MM.1S (cell line): ENCODE measurements around the gene CREB1.

Experiments used
- DNase-seq: peaks from one replicate; pipeline ENCODE4 v3.0.0-alpha.2; 2015
- H2AFZ ChIP-seq: fragments of 300-600 bp; sonication (generic); 2 replicates; pipeline ENCODE4 v1.6.0; 2016; ENCODE audit warnings: antibody characterized with exemption, low read length
- H3F3A ChIP-seq: fragments of 300-600 bp; sonication (generic); 2 replicates; pipeline ENCODE4 v1.6.1; 2016; ENCODE audit warnings: mild to moderate bottlenecking, antibody characterized with exemption, low read length, moderate library complexity, mixed read lengths; ENCODE audit not compliant: insufficient read depth
- H3K27ac ChIP-seq: fragments of 300-600 bp; sonication (generic); 2 replicates; pipeline ENCODE4 v1.5.1; 2016; ENCODE audit warnings: mild to moderate bottlenecking, low read length
- H3K27me3 ChIP-seq: fragments of 300-600 bp; sonication (generic); replicated peaks from 2 replicates; pipeline ENCODE4 v1.6.0; 2016; ENCODE audit warnings: low read length; ENCODE audit not compliant: insufficient read depth
- H3K36me3 ChIP-seq: fragments of 300-600 bp; sonication (generic); replicated peaks from 2 replicates; pipeline ENCODE4 v1.6.1; 2016; ENCODE audit warnings: mild to moderate bottlenecking, low read length, mixed read lengths; ENCODE audit not compliant: insufficient read depth
- H3K4me1 ChIP-seq: fragments of 300-600 bp; sonication (generic); 2 replicates; pipeline ENCODE4 v1.6.1; 2016; ENCODE audit warnings: low read length, mixed read lengths
- H3K4me2 ChIP-seq: fragments of 300-600 bp; sonication (generic); 2 replicates; pipeline ENCODE4 v1.6.0; 2016; ENCODE audit warnings: low read depth, low read length
- H3K4me3 ChIP-seq: fragments of 300-600 bp; sonication (generic); 2 replicates; pipeline ENCODE4 v1.5.1; 2016; ENCODE audit warnings: low read length, mixed read lengths
- H3K79me2 ChIP-seq: fragments of 300-600 bp; sonication (generic); 2 replicates; pipeline ENCODE4 v1.6.1; 2016; ENCODE audit warnings: mixed run types, low read length, mixed read lengths
- H3K9ac ChIP-seq: fragments of 300-600 bp; sonication (generic); 2 replicates; pipeline ENCODE4 v1.6.1; 2016; ENCODE audit warnings: low read length, mixed read lengths
- H3K9me2 ChIP-seq: fragments of 300-600 bp; sonication (generic); replicated peaks from 2 replicates; pipeline ENCODE4 v1.6.1; 2016; ENCODE audit warnings: mild to moderate bottlenecking, low read length, mixed read lengths; ENCODE audit not compliant: insufficient read depth
- H3K9me3 ChIP-seq: fragments of 300-600 bp; sonication (generic); replicated peaks from 2 replicates; pipeline ENCODE4 v1.6.1; 2016; ENCODE audit warnings: mild to moderate bottlenecking, low read length, mixed read lengths; ENCODE audit not compliant: insufficient read depth
- H4K20me1 ChIP-seq: fragments of 300-600 bp; sonication (generic); 2 replicates; pipeline ENCODE4 v1.6.1; 2016; ENCODE audit warnings: mild to moderate bottlenecking, low read length, moderate library complexity, mixed read lengths; ENCODE audit not compliant: insufficient read depth
- CTCF ChIP-seq: fragments of 300-600 bp; sonication (generic); IDR thresholded peaks from 2 replicates; pipeline ENCODE4 v1.5.1; 2016; ENCODE audit warnings: antibody characterized with exemption, low read length, mixed read lengths
- EZH2 ChIP-seq: fragments of 300-600 bp; sonication (generic); optimal IDR thresholded peaks from 2 replicates; pipeline ENCODE3; 2017; ENCODE audit warnings: low read depth, mild to moderate bottlenecking, antibody characterized with exemption, low read length, mixed read lengths
- EZH2phosphoT487 ChIP-seq: fragments of 300-600 bp; sonication (generic); IDR thresholded peaks from 2 replicates; pipeline ENCODE4 v1.6.1; 2018; ENCODE audit warnings: antibody characterized with exemption, low read length

Gene CREB1

GRCh38 chr2:207543272-207543671 lies 13.5 kb downstream of the CREB1 start:
- no peaks in the 10 kb centered on the region; the same call in 1 of the 2 replicates for H3K36me3 ChIP-seq
- H3K79me2 ChIP-seq: peaks cover 98% of the 10 kb centered on the region
- H3K27ac ChIP-seq: no peak overlapping the region
- no peak overlapping the region for H2AFZ ChIP-seq
- H3K9me3 ChIP-seq: no peaks in the 10 kb centered on the region
- H3K4me1 ChIP-seq: no peaks in the 10 kb centered on the region
- H3K4me3 ChIP-seq: no peak overlapping the region
- H3K9ac ChIP-seq: no peak overlapping the region
- H3F3A ChIP-seq: no peaks in the 10 kb centered on the region
- DNase-seq: no peak
- no peak overlapping the region for H3K4me2 ChIP-seq
- TF ChIP-seq CTCF (no peak), EZH2phosphoT487 (no peak), EZH2 (no peak)
- H3K27me3 ChIP-seq: no peaks in the 10 kb centered on the region
- H3K9me2 ChIP-seq: no peaks in the 10 kb centered on the region
- H4K20me1 ChIP-seq: peaks cover 9% of the 10 kb centered on the region; the same call in 1 of the 2 replicates

DNA sequence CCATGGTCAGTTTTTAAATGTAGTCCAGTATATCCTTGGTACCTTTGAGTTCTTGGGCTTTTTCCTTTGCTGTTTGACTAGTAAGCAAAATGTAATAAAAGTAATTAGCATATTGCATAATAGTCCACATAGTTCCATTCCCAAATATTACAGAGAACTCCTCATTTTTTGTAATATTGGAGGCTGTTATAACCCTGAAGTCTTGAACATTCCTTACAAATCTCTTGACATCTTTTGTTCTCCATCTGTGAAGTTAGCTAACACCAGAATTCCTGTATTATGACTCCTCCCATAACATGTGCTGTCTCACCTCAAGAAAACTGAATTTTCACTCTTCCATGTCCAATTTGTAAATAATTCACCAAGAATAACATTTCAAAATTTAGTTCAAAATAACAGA lies 17.1 kb downstream of the CREB1 start:
- no peak for DNase-seq
- Histone ChIP-seq H3K4me3 (no peak overlapping the region), H2AFZ (no peak overlapping the region), H3F3A (no peaks in the 10 kb centered on the region), H3K9me2 (no peaks in the 10 kb centered on the region), H3K27me3 (no peaks in the 10 kb centered on the region), H3K79me2 (peaks cover 97% of the 10 kb centered on the region), H3K9me3 (no peaks in the 10 kb centered on the region), H3K9ac (no peak overlapping the region), H3K36me3 (no peaks in the 10 kb centered on the region), H3K4me1 (no peaks in the 10 kb centered on the region), H3K4me2 (no peak overlapping the region), H3K27ac (no peak overlapping the region), H4K20me1 (peaks cover 9% of the 10 kb centered on the region; the same call in 1 of the 2 replicates)
- TF ChIP-seq CTCF: no peak
- no peak for TF ChIP-seq EZH2phosphoT487
- no peak for TF ChIP-seq EZH2

DNA sequence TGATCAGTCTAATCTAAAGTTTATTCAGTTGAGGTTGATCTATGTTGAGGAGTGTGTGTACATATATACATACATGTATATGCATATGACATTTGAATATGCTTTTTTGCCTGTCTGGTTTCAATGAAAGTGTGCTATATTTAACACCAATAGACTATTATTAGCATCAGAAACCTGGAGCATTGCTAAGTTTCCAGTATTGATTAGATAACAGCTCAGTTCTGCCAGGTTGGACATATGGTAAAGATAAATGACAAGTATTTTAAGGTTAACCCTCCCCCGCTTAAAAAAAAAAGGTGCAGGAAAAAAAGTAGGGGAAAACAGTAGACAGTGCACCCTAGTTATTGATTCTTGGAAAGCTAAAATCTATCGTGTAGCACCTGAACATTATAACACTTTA lies 19.4 kb downstream of the CREB1 start:
- peaks cover 91% of the 10 kb centered on the region for H3K79me2 ChIP-seq
- no peaks in the 10 kb centered on the region for H3K36me3 ChIP-seq

More for the DNA sequence above, 19.4 kb downstream of the CREB1 start:
- no peaks in the 10 kb centered on the region for H3K9me3 ChIP-seq
- no peak overlapping the region for H3K4me3 ChIP-seq
- H3K4me2 ChIP-seq: no peak overlapping the region
- H3K4me1 ChIP-seq: no peaks in the 10 kb centered on the region
- H4K20me1 ChIP-seq: peaks cover 6% of the 10 kb centered on the region; the same call in 1 of the 2 replicates
- no peak overlapping the region for H3K9ac ChIP-seq
- no peak for DNase-seq
- no peaks in the 10 kb centered on the region for H3K9me2 ChIP-seq
- no peak overlapping the region for H3K27ac ChIP-seq
- no peaks in the 10 kb centered on the region for H3F3A ChIP-seq
- no peak for TF ChIP-seq CTCF
- TF ChIP-seq EZH2: no peak
- TF ChIP-seq EZH2phosphoT487: no peak
- no peak overlapping the region for H2AFZ ChIP-seq
- no peaks in the 10 kb centered on the region for H3K27me3 ChIP-seq
